ENCODE measurements around the gene IGSF8. TPM values are rescaled to one million over a fixed set of nuclear protein-coding genes. Genes with fewer than 3 reads are reported as not detected.

The IGSF8 gene
- total RNA-seq, 1 experiment from 2014 or later, result 56.2 TPM

GRCh38 chr1:160146107-160146506 lies 47.7 kb upstream of the IGSF8 start:
- Histone ChIP-seq H2AK5ac (ENCODE audit: insufficient read length, low read length) (no peak overlapping the region), H3K23me2 (ENCODE audit: insufficient read length, low read depth, low read length, poor library complexity, severe bottlenecking) (no peaks in the 10 kb centered on the region), H3K79me1 (ENCODE audit: insufficient read depth, low read depth, low read length, poor library complexity, severe bottlenecking) (no peaks in the 10 kb centered on the region), H3K4me2 (ENCODE audit: insufficient read depth, insufficient read length, low read length) (no peak overlapping the region), H2AFZ (ENCODE audit: low read length) (no peak overlapping the region), H4K20me1 (ENCODE audit: control insufficient read depth, insufficient read depth, insufficient read length) (no peaks in the 10 kb centered on the region), H3K27ac (ENCODE audit: insufficient read length, low read depth, low read length) (no peak overlapping the region), H3K9me3 (ENCODE audit: control insufficient read depth, low read depth, low read length) (no peaks in the 10 kb centered on the region), H3K4ac (ENCODE audit: low read depth, low read length) (no peak overlapping the region), H2BK20ac (ENCODE audit: low read depth, low read length, poor library complexity, severe bottlenecking) (no peak overlapping the region), H3K9ac (ENCODE audit: extremely low read depth, insufficient read length, low read length) (no peak overlapping the region), H3K56ac (ENCODE audit: insufficient read length, low read depth, low read length) (no peak overlapping the region), H3K27me3 (ENCODE audit: insufficient read depth, low read length) (no peaks in the 10 kb centered on the region), H3K18ac (ENCODE audit: insufficient read length, low read depth, low read length) (no peak overlapping the region), H3K4me1 (ENCODE audit: insufficient read depth, low read length) (no peaks in the 10 kb centered on the region; the same call in 1 of the 2 replicates), H4K5ac (ENCODE audit: insufficient read length, low read depth, low read length) (no peak overlapping the region), H2BK15ac (ENCODE audit: low read depth, low read length) (no peak overlapping the region), H3K23ac (ENCODE audit: insufficient read length, low read depth, low read length) (no peak overlapping the region), H3T11ph (ENCODE audit: low read length) (no peak overlapping the region), H2BK5ac (ENCODE audit: insufficient read length, low read length) (no peak overlapping the region), H4K8ac (replicated peaks; ENCODE audit: insufficient read length, low read depth, low read length) (no peak overlapping the region), H4K91ac (ENCODE audit: insufficient read length, low read depth, low read length) (no peak overlapping the region), H2BK120ac (ENCODE audit: low read depth, low read length, poor library complexity, severe bottlenecking) (no peak overlapping the region), H3K14ac (ENCODE audit: insufficient read depth, low read length) (no peak overlapping the region), H3K79me2 (ENCODE audit: insufficient read depth, low read length) (no peaks in the 10 kb centered on the region), H2BK12ac (ENCODE audit: insufficient read length, low read depth, low read length) (no peak overlapping the region)
- DNase-seq, result no peak
- no peaks in the 10 kb centered on the region for H3K9me3 Mint-ChIP-seq
- peaks cover 3 to 13% of the 10 kb centered on the region in 2 experiments; a peak in 3 of 4 replicates for H3K4me1 Mint-ChIP-seq
- no peak for TF ChIP-seq CTCF (conservative IDR thresholded peaks at IDR 0.05)
- no CpG with 5 or more reads among the region's 14 CpGs for WGBS (ENCODE audit: extremely low coverage, insufficient read length, low lambda C conversion rate)
- no peak overlapping the region for H3K27ac Mint-ChIP-seq
- H3K27me3 Mint-ChIP-seq (ENCODE audit: low read depth), result peaks cover 3% of the 10 kb centered on the region; the same call in 1 of the 2 replicates
- peaks cover 0 to 12% (median 10%) of the 10 kb centered on the region in 3 experiments; a peak in 3 of 7 replicates for H3K36me3 Mint-ChIP-seq (ENCODE audit: insufficient read depth in 1 of 3, low read depth in 3 of 3)
- H3K4me3 Mint-ChIP-seq, result no peak overlapping the region

All from H9 (cell line).